RPMI7951 (cell line): ENCODE measurements around the gene CLMN. TPM values are rescaled to one million over a fixed set of nuclear protein-coding genes. Genes with fewer than 3 reads are reported as not detected.
"Not testable (repeated sequence)": the region's sequence is repeated elsewhere in the genome, so short reads cannot be mapped to it uniquely, and the experiment has no call there.

Experiments used
- DNase-seq: peaks from one replicate; pipeline ENCODE4 v3.0.0-alpha.2; 2012; ENCODE audit warnings: low read depth
- total RNA-seq: library from RNA; depleted of rRNA; stranded (reverse); fragments of >200 nt; shearing (Covaris generic); gene quantifications from 2 replicates; pipeline ENCODE4 v1.2.3, GENCODE V29; 2014; rRNA removed

Gene CLMN
- total RNA-seq, 1 experiment from 2014 or later = 0.72 TPM

- not testable (repeated sequence) for DNase-seq
These were observed 181.3 kb downstream of the CLMN start for GRCh38 chr14:95138455-95138854.

GRCh38 chr14:95137804-95138167, 181.9 kb downstream of the CLMN start:
- DNase-seq = no peak

- DNase-seq = no peak
These were observed 182.4 kb downstream of the CLMN start for GRCh38 chr14:95137164-95137803.

- no peak for DNase-seq
These were observed 183.1 kb downstream of the CLMN start for GRCh38 chr14:95136631-95137030.

- no peak for DNase-seq
These were observed 185.3 kb downstream of the CLMN start for GRCh38 chr14:95134304-95134933.

GRCh38 chr14:95133282-95133681, 186.4 kb downstream of the CLMN start:
- DNase-seq = no peak

GRCh38 chr14:95132760-95133159, 186.9 kb downstream of the CLMN start:
- no peak for DNase-seq

Other genes starting within 250 kb of the CLMN start
- gene DICER1, start 162.4 kb downstream of the CLMN start, total RNA-seq = 34.1 and 34.2 TPM in 2 replicates
- gene SYNE3, start 196.7 kb upstream of the CLMN start, total RNA-seq = 6.0 and 6.2 TPM in 2 replicates
- 65.4 and 65.7 TPM in 2 replicates for gene GLRX5, start 215.1 kb upstream of the CLMN start, total RNA-seq